Astrocyte of the spinal cord (primary cell): ENCODE data around the gene GPR180.
A peak's percentile ranks its signal among the peaks of the same experiment; 100 is the strongest.

Source experiments
- DNase-seq: peaks from one replicate; pipeline ENCODE4 v3.0.0; 2011; ENCODE audit warnings: low read depth, low spot score
- H3K4me3 ChIP-seq: 2 replicates; pipeline ENCODE4 v1.5.1; 2011; ENCODE audit warnings: low read depth, mild to moderate bottlenecking, low read length, moderate library complexity
- in situ Hi-C: cut with HindIII; loops from 2 replicates; pipeline ENCODE4 v1.10.0; 2017; ENCODE audit warnings: low sequenced_read_pairs
- TF ChIP-seq, protein P1 (sequence below): IDR thresholded peaks from 2 replicates; pipeline ENCODE4 v1.5.1; 2012; ENCODE audit warnings: low read depth, mild to moderate bottlenecking, low read length, inconsistent platforms

Gene GPR180

DNA sequence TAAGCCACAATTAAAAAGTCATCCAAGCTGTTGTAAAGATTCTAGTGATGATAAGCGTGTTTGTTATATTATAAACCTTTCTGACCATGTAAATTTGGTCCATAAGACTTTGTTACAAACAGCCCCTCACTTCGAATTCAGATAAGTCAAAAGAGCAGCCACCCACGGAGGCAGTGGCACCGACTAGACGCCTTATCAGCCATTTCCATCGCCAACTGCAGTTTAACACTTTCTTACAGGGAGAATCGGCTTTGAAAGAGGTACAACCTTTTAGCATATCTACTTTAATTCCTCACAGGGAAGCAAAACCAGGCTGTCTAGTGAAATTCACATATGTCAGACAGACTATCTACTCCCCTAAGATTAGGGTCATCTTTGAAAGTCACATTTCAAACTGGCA lies 63.2 kb downstream of the GPR180 start:
- in situ Hi-C loops, result no loop called here
- TF ChIP-seq, protein P1, sequence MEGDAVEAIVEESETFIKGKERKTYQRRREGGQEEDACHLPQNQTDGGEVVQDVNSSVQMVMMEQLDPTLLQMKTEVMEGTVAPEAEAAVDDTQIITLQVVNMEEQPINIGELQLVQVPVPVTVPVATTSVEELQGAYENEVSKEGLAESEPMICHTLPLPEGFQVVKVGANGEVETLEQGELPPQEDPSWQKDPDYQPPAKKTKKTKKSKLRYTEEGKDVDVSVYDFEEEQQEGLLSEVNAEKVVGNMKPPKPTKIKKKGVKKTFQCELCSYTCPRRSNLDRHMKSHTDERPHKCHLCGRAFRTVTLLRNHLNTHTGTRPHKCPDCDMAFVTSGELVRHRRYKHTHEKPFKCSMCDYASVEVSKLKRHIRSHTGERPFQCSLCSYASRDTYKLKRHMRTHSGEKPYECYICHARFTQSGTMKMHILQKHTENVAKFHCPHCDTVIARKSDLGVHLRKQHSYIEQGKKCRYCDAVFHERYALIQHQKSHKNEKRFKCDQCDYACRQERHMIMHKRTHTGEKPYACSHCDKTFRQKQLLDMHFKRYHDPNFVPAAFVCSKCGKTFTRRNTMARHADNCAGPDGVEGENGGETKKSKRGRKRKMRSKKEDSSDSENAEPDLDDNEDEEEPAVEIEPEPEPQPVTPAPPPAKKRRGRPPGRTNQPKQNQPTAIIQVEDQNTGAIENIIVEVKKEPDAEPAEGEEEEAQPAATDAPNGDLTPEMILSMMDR, result no peak
- H3K4me3 ChIP-seq, result no peak overlapping the region
- no peak for DNase-seq

DNA sequence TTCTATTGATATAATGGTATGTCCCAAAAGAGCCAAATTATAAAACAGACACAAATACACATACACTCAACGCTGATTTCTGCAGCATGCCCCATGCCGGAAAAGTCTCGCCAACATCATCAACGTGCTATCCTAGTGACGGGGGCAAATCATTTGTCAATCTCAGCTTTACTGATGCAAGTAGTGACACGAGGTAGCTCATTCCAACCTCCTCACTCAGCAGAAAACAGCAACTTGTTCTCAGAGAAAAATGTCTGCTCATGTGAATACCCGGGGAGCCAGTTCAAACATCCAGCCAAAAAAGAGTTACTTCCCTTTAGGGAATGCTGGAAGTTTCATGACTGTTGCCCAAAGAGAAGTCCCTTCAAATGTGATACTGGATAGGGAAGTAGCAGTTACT lies 64.4 kb downstream of the GPR180 start:
- DNase-seq, result no peak
- H3K4me3 ChIP-seq, result no peak overlapping the region
- TF ChIP-seq, protein P1, result no peak
- in situ Hi-C loops, result no loop called here

DNA sequence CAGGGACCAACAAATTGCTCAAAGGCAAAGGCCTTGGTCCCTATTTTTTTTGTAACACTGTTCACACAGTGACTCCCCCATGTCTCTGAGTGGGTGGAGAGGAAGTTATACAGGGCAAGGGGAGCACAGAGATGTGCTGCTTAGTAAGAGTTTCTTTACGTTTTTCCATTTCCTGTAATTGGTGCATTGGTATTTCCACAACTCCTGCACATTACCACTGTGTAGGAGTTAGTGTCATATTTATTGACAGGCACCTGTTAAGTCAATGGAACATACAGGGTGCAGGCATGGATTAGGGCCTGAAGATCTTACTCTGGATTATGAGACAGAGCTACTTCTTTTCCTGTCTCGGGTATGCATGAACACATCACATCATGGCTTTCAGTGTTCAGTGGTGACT lies 65.5 kb downstream of the GPR180 start:
- no peak for DNase-seq
- H3K4me3 ChIP-seq, result no peak overlapping the region
- in situ Hi-C loops, result no loop called here
- TF ChIP-seq, protein P1, result no peak

DNA sequence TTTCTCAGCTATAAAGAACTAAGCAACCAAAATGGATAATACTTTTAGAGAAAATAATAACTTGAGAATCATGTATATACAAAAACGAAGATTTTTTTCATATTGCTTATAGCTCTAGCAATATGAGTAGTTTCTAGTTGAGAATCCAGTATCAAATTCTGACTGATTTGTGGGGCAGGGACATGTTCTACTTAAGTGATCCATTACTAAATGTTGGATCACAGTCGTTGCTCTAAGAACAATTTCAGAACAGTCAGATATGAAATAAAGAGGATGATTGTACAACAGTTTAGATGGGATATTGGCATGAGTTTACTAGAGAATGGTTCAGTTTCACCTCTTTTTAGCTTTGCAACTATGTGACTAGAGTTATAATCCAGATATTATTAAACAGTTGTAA lies 70.7 kb downstream of the GPR180 start:
- H3K4me3 ChIP-seq, result no peak overlapping the region
- TF ChIP-seq, protein P1, result no peak
- in situ Hi-C loops, result no loop called here
- DNase-seq, result no peak

DNA sequence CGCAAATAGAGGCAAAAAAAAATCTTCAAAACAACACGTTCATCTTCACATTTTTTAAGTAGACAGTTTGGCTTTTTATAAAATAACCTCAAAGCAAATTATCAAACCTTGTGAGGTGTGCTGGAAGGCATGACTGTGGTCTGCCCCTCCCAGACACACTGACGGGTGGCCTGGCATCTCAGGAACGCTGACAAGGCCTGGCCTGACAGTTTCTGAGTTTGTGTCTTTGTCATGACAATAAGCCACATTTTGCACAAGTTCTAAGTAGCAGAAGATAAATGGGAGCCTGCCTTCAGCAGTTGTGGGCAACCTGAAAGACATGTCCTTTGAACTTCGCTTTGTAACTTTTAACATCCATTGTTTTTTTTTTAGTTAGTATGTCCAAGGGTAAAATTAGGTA lies 72.2 kb downstream of the GPR180 start:
- in situ Hi-C loops, result no loop called here
- H3K4me3 ChIP-seq, result no peak overlapping the region
- TF ChIP-seq, protein P1, result no peak
- no peak for DNase-seq

DNA sequence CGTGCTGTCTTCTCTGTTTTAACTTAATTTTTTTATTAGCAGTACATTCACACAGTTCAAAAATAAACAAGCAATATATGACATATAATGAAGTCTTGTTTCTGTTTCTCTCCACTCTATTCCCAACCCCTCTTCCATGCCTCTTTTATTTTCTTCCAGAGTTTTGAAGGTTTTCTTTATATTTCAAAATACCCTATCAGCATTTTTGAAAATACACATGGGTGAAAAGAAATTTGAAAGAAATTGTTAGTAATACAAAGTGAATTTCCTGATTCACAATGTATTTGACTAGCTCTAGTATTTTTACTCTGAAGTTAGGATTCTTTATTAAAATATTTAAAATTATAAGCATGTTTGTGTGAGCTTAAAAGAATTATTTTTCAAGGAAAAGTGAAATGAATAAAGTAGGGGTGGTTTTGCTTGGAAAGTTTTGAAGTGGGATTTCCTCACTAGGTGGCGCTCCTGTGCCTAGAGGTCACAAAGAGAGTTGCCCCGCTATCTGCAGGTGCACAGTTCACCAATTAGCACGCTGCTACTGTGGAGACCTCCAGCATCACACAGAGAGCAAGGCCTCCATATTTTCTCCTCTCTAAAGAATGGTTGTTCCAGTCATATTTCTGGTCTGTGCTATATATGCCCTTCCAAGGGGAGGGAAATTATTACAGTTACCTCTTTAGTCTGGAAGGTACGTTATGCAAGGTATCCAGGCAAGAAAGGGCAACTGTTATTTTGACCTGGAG lies 73.1 kb downstream of the GPR180 start:
- TF ChIP-seq, protein P1, result peak; percentile 79
- no peak overlapping the region for H3K4me3 ChIP-seq
- in situ Hi-C loops, result no loop called here
- peak; percentile 34 for DNase-seq
